Hepatocyte (in vitro differentiated cells): Measurements from ENCODE around the gene DOCK4.
"Not testable (repeated sequence)": the region's sequence is repeated elsewhere in the genome, so short reads cannot be mapped to it uniquely, and the experiment has no call there.

ENCODE experiments used
- CTCF ChIP-seq: fragments of 200-600 bp; sonication (generic); IDR thresholded peaks from 2 replicates; pipeline ENCODE4 v1.5.1; 2016; ENCODE audit warnings: antibody characterized with exemption, mild to moderate bottlenecking; ENCODE audit not compliant: poor library complexity
- EZH2 ChIP-seq: fragments of 200-600 bp; sonication (generic); IDR thresholded peaks from 2 replicates; pipeline ENCODE4 v1.6.1; 2016; ENCODE audit warnings: antibody characterized with exemption, mild to moderate bottlenecking, borderline replicate concordance
- EZH2phosphoT487 ChIP-seq: fragments of 200-600 bp; sonication (generic); IDR thresholded peaks from one replicate; pipeline ENCODE4 v1.6.1; 2018; ENCODE audit warnings: antibody characterized with exemption, mild to moderate bottlenecking, low read depth, moderate library complexity; ENCODE audit not compliant: unreplicated experiment, severe bottlenecking

GRCh38 chr7:111917404-111917803, 288.8 kb downstream of the DOCK4 start:
- not testable (repeated sequence) for TF ChIP-seq CTCF, EZH2, EZH2phosphoT487
